Measurements from ENCODE around the gene XPO6.

DNA sequence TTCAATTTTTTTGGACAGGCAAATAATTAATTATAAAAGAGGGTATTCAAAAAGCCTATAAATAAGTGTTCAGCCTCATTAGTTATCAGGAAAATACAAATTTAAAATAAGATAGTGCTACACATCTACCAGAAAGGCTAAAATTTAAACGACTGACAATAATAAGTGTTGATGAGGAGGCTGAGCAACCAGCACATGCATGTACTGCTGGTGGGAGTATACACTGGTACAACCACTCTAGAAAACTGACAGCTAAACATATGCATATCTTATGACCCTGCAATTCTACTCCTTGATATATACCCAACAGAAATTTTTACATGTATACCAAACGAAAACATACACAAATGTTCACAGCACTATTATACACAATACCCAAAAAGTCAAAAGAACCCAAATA is 27.1 kb downstream of the XPO6 start:
- TF ChIP-seq, protein P1, sequence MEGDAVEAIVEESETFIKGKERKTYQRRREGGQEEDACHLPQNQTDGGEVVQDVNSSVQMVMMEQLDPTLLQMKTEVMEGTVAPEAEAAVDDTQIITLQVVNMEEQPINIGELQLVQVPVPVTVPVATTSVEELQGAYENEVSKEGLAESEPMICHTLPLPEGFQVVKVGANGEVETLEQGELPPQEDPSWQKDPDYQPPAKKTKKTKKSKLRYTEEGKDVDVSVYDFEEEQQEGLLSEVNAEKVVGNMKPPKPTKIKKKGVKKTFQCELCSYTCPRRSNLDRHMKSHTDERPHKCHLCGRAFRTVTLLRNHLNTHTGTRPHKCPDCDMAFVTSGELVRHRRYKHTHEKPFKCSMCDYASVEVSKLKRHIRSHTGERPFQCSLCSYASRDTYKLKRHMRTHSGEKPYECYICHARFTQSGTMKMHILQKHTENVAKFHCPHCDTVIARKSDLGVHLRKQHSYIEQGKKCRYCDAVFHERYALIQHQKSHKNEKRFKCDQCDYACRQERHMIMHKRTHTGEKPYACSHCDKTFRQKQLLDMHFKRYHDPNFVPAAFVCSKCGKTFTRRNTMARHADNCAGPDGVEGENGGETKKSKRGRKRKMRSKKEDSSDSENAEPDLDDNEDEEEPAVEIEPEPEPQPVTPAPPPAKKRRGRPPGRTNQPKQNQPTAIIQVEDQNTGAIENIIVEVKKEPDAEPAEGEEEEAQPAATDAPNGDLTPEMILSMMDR (optimal IDR thresholded peaks at IDR 0.05 in 1 of 3, IDR thresholded peaks at IDR 0.05 in 1 of 3, conservative IDR thresholded peaks at IDR 0.05 in 1 of 3; ENCODE audit: extremely low read depth in 1 of 3, insufficient read depth in 2 of 3, low read length in 3 of 3) = no peak
- TF ChIP-seq EZH2 (IDR thresholded peaks at IDR 0.05; ENCODE audit: low read length) = no peak
